GM18505 (cell line): ENCODE results near the gene PTPRQ.

Experiments
- ATAC-seq: cut with Tn5 transposase; IDR thresholded peaks from one replicate; pipeline ENCODE4 v1.9.1; 2021; ENCODE audit not compliant: unreplicated experiment
- POLR2A ChIP-seq: IDR thresholded peaks from 4 replicates; pipeline ENCODE4 v1.6.1; 2011; ENCODE audit warnings: borderline replicate concordance; ENCODE audit not compliant: insufficient read depth, insufficient read length; ENCODE audit errors: extremely low read depth

The PTPRQ gene

GRCh38 chr12:80712866-80713265, 268.8 kb downstream of the PTPRQ start:
- ATAC-seq, result no peak
- TF ChIP-seq POLR2A, result no peak

DNA sequence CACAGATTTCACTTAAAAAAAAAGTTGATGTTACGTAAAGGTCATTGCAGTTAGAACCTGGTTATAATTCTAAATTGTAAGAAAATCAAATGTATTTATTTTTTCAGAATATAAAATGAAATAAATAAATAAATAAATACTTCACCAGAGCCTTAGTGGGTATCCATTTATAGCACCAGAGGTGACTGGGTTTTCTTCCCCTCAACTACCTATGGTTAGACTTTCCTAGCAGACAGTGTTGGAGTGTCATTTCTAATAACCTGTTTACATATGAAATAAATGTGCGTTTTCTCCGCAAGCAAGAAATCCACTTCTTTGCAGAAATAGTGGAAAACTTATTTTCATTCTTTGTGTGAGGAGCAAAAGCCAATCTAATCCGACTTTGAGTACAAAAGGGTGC, 269.4 kb downstream of the PTPRQ start:
- no peak for ATAC-seq
- TF ChIP-seq POLR2A, result no peak

GRCh38 chr12:80714055-80714454, 270.0 kb downstream of the PTPRQ start:
- ATAC-seq, result no peak
- no peak for TF ChIP-seq POLR2A

DNA sequence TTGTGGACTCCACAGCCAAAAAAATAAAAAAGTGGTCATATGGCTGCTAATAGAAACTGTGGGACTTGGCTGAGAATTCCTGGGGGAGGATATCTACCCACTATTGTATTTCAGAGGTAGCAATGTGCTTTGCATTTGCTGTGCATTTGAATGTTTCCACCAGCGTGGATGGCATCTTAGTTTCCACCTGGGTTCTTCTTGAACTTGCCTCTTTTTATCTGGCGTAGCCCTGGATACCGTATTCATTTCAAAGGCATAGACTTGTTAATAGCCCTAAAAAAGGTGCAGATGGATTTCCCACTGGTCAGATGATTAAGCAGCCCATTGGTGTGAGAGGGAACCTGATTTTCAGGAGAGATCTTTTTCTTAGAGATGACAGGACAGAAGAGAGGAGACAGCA, 270.8 kb downstream of the PTPRQ start:
- no peak for TF ChIP-seq POLR2A
- no peak for ATAC-seq

- no peak for TF ChIP-seq POLR2A
- no peak for ATAC-seq
Measured at GRCh38 chr12:80715713-80716249, 271.7 kb downstream of the PTPRQ start.

GRCh38 chr12:80716696-80717469, 272.8 kb downstream of the PTPRQ start, which contains the start of gene MYF5:
TSS of gene MYF5 (plus strand) at chr12:80716912. CDS start at chr12:80717064, 152 bp downstream.
- no peak for ATAC-seq
- no peak for TF ChIP-seq POLR2A

DNA sequence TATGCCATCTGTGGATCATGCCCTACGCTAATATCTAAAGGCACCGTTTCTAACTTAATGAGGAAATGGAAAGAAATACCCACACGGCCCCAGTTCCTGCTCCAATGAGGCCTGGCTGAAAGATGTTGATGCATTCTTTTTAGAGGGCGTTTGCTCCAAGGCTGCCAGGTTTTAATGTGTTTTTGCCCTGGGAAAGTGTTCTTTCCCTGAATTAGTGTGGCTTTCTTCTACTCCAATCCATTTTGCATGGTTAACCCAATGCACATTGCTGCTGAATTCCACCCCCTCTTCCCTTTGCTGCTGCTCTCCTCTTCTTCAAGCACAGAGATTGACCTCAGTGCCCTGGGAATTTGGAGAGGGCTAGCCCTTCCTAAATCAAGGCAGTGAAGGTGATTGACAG, 273.8 kb downstream of the PTPRQ start:
- no peak for ATAC-seq
- no peak for TF ChIP-seq POLR2A

DNA sequence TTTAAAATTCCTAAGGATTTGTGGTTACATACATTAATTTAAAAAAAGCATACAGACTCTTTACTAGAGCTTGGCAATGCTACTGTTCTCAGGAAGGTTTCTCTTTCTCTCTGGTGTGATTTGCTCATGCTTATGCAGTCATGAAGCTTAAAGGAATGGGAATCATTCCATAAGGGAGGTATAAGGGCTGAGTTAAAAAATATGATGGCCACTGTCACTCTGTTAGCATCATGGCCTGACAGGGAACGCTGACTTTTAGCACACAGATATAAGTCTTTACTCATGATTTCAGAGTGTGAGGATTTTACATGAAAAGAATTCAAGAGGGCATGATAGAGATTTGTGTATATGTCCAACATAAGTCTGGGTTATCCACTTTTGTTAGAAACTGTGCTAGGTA, 276.5 kb downstream of the PTPRQ start:
- no peak for ATAC-seq

GRCh38 chr12:80721326-80721725, 277.3 kb downstream of the PTPRQ start:
- no peak for ATAC-seq
- no peak for TF ChIP-seq POLR2A

More for the DNA sequence above, 276.5 kb downstream of the PTPRQ start:
- no peak for TF ChIP-seq POLR2A
